SKM-1 treated with dmso at 0.1 percent for 144 hours (cell line): Measurements from ENCODE around the gene CMKLR1.

ENCODE experiments used
- DNase-seq: peaks from one replicate; lab custom pipeline; 2025; ENCODE audit not compliant: unreplicated experiment; lab: John Stamatoyannopoulos, UW

The CMKLR1 gene

DNA sequence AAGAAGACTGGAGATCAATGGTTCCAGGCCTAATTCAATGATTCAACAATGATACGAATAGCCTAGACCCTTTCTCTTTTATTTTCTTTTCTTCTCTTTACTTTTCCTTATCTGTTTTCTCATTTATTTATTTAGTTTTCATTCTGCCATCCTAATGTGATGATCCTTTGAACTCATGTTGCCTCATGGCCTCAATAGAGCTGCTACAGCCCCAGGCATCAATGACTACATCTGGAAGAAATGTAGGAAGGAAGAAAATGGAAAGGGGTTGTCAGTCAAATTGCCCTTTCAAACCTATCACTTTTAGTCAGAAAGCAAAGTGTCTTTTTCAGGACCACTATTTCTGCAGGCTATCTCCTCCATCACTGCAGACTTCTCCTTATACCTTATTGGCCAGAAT is 69.9 kb downstream of the CMKLR1 start:
- no peak for DNase-seq

- DNase-seq, result no peak
These were observed 70.7 kb downstream of the CMKLR1 start for GRCh38 chr12:108268397-108268796.

DNA sequence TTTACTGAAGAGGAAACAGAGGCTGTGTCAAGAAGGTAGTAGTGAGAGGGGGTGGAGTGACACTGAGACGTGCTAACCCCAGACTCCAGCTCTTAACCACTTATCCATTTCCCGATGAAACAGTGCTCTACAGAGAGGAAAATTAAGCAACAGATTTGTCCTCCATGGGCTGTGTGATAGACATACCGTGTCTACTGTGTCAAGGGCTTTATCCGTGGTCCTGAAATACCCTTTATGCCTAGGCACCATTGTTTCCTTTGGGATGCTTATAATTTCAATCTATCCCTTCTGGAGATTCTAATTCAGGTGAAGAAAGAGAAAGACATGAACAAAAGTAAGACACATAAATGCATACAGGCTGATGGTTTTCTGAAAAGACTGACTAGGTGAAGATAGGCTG is 71.7 kb downstream of the CMKLR1 start:
- no peak for DNase-seq

- DNase-seq, result no peak
These were observed 73.0 kb downstream of the CMKLR1 start for GRCh38 chr12:108266131-108266530.

- no peak for DNase-seq
These were observed 73.6 kb downstream of the CMKLR1 start for GRCh38 chr12:108265505-108265904.

GRCh38 chr12:108260969-108261368 is 78.1 kb downstream of the CMKLR1 start:
- no peak for DNase-seq

- DNase-seq, result no peak
These were observed 79.1 kb downstream of the CMKLR1 start for GRCh38 chr12:108260039-108260438.

DNA sequence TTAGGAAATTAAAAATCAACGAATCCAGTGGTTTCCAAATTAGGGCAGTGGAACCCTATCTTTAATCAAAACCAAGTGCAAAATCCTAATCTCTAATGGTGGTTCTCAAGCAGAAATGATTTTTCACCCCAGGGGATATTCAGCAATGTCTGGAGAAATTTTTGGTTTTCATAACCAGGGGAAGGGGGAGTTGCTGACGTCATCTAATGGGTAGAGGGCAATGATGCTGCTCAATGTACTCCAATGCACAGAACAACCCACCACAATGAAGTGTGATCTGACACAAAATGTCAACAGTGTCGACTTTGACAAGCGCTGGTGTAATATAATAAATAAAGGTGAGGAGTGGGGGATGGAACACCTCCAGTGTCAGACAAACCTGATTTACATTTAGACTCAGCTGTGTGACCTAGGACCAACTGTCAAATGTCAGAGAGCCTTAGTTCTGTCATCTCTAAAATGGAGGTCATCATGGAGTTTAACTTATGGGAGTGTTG is 81.5 kb downstream of the CMKLR1 start:
- no peak for DNase-seq

DNA sequence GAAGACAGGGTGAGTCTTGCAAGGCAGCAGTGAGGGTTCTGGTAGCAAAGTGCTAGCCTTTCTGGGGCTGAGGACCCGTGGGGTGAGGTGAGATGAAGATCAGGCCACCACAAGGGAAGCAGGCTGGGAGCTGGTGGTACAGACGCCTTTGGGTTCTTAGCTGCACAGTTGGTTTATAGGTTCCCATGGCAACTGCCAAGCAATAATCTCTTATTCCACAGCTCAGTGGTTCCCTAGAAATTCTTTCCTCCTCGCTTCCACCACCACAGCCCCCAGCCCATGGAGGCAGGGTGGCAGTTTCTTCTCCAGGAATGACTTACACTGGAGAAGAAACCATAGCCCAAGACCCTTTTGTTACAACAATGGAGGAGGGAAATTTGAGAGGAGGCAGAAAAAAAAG is 82.1 kb downstream of the CMKLR1 start:
- no peak for DNase-seq

DNA sequence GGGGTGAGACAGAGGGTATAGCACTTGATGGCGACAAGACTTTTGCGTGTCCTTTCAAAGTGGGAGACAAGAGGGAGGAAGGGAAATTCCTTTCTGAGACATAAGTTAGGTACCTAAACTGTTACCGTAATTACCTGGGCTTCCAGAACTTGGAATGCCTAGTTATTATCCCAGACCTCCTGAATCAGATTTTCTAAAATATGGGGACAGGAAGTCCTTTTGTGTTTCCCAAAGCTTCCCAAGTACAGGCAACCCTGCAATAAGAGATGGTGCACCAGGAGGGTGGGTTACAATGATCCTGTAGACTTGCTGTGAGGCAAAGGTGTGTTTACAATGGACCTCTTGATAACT is 83.9 kb downstream of the CMKLR1 start:
- DNase-seq, result no peak

- DNase-seq, result no peak
These were observed 84.4 kb downstream of the CMKLR1 start for GRCh38 chr12:108254517-108255251.

GRCh38 chr12:108254030-108254429 is 85.1 kb downstream of the CMKLR1 start:
- DNase-seq, result no peak

- DNase-seq, result no peak
These were observed 85.6 kb downstream of the CMKLR1 start for GRCh38 chr12:108253540-108253939.

- DNase-seq, result no peak
These were observed 86.6 kb downstream of the CMKLR1 start for GRCh38 chr12:108252523-108252922.

DNA sequence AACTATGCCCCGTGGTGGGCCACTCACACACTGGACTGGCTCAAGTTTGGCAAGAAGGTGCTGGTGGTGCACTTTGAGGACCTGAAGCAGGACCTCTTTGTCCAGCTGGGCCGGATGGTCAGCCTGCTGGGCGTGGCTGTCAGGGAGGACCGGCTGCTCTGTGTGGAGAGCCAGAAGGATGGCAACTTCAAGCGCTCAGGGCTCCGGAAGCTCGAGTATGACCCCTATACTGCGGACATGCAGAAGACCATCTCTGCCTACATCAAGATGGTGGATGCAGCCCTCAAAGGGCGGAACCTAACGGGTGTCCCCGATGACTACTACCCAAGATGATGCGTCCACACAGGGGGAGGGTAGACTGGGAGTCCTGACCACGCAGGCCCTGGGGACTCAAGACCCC is 91.1 kb downstream of the CMKLR1 start:
- DNase-seq, result no peak

GRCh38 chr12:108247130-108247529 is 92.0 kb downstream of the CMKLR1 start:
- DNase-seq, result no peak

DNA sequence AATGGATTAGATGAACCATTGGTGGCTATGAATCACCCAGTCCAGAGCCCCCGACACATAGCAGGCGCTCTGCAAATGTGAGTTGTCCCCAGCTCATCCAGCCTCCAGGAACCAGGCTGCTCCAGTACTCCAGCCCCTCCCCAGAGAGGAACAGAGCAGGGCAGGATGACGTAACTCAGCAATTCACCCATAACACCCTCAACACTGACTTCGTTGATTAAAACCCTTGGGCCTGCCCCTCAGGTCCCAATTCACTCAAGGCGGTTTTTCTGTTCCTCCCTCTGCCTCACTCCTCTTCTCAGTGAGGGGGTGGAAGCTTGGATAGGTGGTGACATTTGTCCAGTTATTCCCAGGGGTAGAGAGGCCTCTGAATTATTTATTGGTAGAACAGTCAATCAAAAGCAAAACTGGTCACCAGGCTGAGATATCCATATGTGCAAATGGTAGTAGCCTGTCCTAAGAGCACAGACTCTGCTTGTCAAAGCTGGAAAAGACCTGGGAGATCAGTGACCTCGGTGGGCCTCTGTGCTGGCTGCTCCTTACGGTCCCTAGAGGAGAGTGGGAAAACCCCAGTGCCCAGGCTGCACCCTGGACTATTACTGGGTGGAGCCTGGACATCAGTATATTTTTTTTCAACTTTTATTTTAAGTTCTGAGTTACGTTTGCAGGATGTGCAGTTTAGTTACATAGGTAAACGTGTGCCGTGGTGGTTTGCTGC is 97.0 kb downstream of the CMKLR1 start:
- DNase-seq, result no peak

- no peak for DNase-seq
These were observed 98.2 kb downstream of the CMKLR1 start for GRCh38 chr12:108240928-108241327.

GRCh38 chr12:108240027-108240785 is 98.9 kb downstream of the CMKLR1 start:
- no peak for DNase-seq

DNA sequence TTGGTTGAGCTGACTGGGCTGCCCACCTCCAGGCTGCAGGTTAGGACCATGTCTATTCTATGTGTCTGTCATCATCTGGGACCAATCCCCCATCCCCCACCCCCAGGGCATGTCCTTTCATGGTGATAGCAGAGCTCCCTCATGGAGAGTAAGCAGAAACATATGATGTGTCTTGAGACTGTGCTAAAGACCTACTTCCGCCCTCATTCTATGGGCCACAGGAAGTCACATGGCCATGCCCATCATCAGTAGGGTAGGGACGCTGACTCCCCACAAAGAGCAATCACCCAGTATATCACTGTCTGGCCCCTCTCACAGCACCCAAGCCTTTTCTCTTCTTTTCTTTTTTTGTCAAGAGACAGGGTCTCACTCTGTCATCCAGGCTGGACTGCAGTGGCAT is 99.7 kb downstream of the CMKLR1 start:
- DNase-seq, result no peak

DNA sequence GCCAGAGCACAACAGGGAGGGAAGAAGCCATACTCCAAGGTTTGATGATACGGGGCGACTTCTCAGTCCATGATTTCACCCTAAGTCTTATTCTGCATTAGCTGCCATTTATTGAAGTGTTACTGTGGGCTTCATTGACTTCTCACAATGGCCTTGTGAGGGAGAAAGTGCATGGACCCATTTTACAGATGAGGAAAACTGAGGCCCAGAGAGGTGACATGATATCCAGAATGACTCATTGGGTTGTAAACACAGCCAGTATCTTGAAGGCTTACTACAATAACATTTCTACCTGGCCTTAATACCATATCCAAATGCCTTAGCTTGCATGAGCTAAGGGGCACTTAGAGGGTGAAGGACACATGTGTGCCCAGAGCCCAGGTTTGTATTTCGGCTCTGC is 100.6 kb downstream of the CMKLR1 start:
- DNase-seq, result no peak
